C4-2B (cell line): ENCODE results near the gene PIK3AP1.

ENCODE experiments used
- ZFX ChIP-seq: fragments of 450-650 bp; IDR thresholded peaks from 2 replicates; pipeline ENCODE4 v1.6.1; 2017
- TF ChIP-seq, protein P1 (sequence below): fragments of 450-650 bp; conservative IDR thresholded peaks from 2 replicates; pipeline ENCODE4 v1.5.1; 2017; ENCODE audit warnings: mild to moderate bottlenecking

DNA sequence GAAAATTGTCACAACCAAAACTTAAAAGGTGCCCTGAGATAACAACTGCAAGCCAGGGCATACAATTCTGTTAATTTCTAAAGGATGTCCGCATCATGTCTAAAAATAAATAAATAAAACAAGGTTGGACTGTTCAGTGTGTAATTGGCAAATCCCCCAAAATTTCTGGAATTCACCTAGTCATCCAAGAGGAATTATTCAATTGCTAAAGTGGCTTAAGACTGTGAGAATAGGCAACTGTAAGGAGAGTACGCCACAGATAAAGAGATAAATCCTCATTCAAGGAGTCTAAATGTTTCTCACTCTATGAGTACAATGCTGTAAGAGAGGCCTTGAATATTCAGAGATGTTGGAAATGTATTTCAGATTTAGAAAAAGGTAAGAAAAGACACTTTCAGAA lies 37.2 kb downstream of the PIK3AP1 start:
- TF ChIP-seq, protein P1, sequence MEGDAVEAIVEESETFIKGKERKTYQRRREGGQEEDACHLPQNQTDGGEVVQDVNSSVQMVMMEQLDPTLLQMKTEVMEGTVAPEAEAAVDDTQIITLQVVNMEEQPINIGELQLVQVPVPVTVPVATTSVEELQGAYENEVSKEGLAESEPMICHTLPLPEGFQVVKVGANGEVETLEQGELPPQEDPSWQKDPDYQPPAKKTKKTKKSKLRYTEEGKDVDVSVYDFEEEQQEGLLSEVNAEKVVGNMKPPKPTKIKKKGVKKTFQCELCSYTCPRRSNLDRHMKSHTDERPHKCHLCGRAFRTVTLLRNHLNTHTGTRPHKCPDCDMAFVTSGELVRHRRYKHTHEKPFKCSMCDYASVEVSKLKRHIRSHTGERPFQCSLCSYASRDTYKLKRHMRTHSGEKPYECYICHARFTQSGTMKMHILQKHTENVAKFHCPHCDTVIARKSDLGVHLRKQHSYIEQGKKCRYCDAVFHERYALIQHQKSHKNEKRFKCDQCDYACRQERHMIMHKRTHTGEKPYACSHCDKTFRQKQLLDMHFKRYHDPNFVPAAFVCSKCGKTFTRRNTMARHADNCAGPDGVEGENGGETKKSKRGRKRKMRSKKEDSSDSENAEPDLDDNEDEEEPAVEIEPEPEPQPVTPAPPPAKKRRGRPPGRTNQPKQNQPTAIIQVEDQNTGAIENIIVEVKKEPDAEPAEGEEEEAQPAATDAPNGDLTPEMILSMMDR = no peak
- TF ChIP-seq ZFX = no peak
